Aorta (tissue), 5 donors: ENCODE data around the gene KRTAP20-2. TPM values are rescaled to one million over a fixed set of nuclear protein-coding genes. Genes with fewer than 3 reads are reported as not detected.

Experiments used
- ATAC-seq: fragments of 200-7000 bp; cut with Tn5 transposase; one replicate; pipeline ENCODE4 v1.9.1; 2022; ENCODE audit warnings: moderate library complexity; ENCODE audit not compliant: low FRiP score
- DNase-seq, 2 donors: peaks; one replicate each; pipeline ENCODE4 v3.0.0-alpha.2; 2020
- H3K27ac ChIP-seq, 2 donors: one replicate each; pipeline ENCODE4 v1.5.1; 2013; ENCODE audit warnings: low read length in 2 of 2, mild to moderate bottlenecking in 2 of 2, moderate library complexity in 2 of 2, control low read depth in 1 of 2, inconsistent platforms in 1 of 2, low read depth in 1 of 2
- H3K27me3 ChIP-seq, 2 donors: one replicate each; pipeline ENCODE4 v1.6.1; 2013; ENCODE audit warnings: control low read depth in 1 of 2, low read length in 1 of 2, mild to moderate bottlenecking in 1 of 2, moderate library complexity in 1 of 2; ENCODE audit not compliant: insufficient read depth in 2 of 2, control insufficient read depth in 1 of 2
- H3K36me3 ChIP-seq, 2 donors: one replicate each; pipeline ENCODE4 v1.6.1; 2013; ENCODE audit warnings: control low read depth in 1 of 2, low read length in 1 of 2, mild to moderate bottlenecking in 1 of 2; ENCODE audit not compliant: insufficient read depth in 2 of 2, control insufficient read depth in 1 of 2
- H3K4me1 ChIP-seq, 2 donors: one replicate each; pipeline ENCODE4 v1.6.1; 2013; ENCODE audit warnings: low read length in 2 of 2, control low read depth in 1 of 2, mild to moderate bottlenecking in 1 of 2, moderate library complexity in 1 of 2; ENCODE audit not compliant: insufficient read depth in 2 of 2, control insufficient read depth in 1 of 2
- H3K4me3 ChIP-seq, 2 donors: one replicate each; pipeline ENCODE4 v1.5.1; 2013; ENCODE audit warnings: low read length in 2 of 2, control low read depth in 1 of 2, mild to moderate bottlenecking in 1 of 2
- H3K9me3 ChIP-seq: one replicate; pipeline ENCODE4 v1.6.1; 2013; ENCODE audit warnings: mild to moderate bottlenecking, low read length; ENCODE audit not compliant: control insufficient read depth
- WGBS, 2 donors: extraction: QIAGEN DNeasy Blood & Tissue Kit; methylation state at CpG; one replicate each; pipeline ENCODE4 v1.1.7; 2013; 5-methylcytosine and 5-hydroxymethylcytosine counted together
- intact Hi-C, 2 donors: fragments of 100-400 bp; cut with DNase I; formaldehyde crosslinking; loops; one replicate each; pipeline versions ENCODE4 v1.14.2 to v1.15.0; 2022
- long read RNA-seq, 2 donors: library from polyadenylated mRNA; unstranded; transcript quantifications; one replicate each; pipeline ENCODE4 v2.0.0, GENCODE V29; 2020 to 2021
- polyA plus RNA-seq, 2 donors: library from polyadenylated mRNA; stranded (reverse); fragments of 200-250 nt; gene quantifications; one replicate each; pipeline ENCODE4 v1.2.3, GENCODE V29; 2013
- total RNA-seq, 2 donors: library from RNA; stranded (reverse); fragmentation: NEBNext Ultra II Directional; extraction: Animal tissue kit (Norgen Biotek cat#: 25700); gene quantifications; one replicate each; pipeline ENCODE4 v1.2.1, GENCODE V29; 2021
- donor health status: healthy with polysubstance abuse.
- donor health status: Bipolar disorder and iron deficiency.
- donor health status: DM: no; HTN: no; CAD: no.
- donor health status: DM: no; HTN: no; CAD: no.
- donor health status: DM: yes; HTN: yes; CAD: no.

KRTAP20-2 gene
- not detected for total RNA-seq
- not detected for polyA plus RNA-seq
- long read RNA-seq, donor 1: 0 reads
- long read RNA-seq, donor 2: 0 reads

- H3K27ac ChIP-seq: no peak within 1 kb of the TSS
- intact Hi-C loops: no loop called here
- H3K27me3 ChIP-seq: no peaks in the 10 kb centered on the region
- DNase-seq: no peak
- no peaks in the 10 kb centered on the region for H3K4me1 ChIP-seq
- H3K4me3 ChIP-seq: no peak within 1 kb of the TSS
- no peaks in the 10 kb centered on the region for H3K36me3 ChIP-seq
- ATAC-seq: no peak
- WGBS, 2 donors: 92 to 94% methylated on average over 1 of the region's 1 CpG
- no peaks in the 10 kb centered on the region for H3K9me3 ChIP-seq
Observed at GRCh38 chr21:30634906-30635305, at the start of gene KRTAP20-2. Gene KRTAP20-2 (plus strand): TSS chr21:30635206. CDS start chr21:30635264, 58 bp downstream.

GRCh38 chr21:30590297-30590696 is 44.7 kb upstream of the KRTAP20-2 start, which contains the start of gene KRTAP22-2:
Gene KRTAP22-2 (minus strand): TSS chr21:30590397.
- H3K36me3 ChIP-seq: no peaks in the 10 kb centered on the region
- no peak within 1 kb of the TSS for H3K27ac ChIP-seq
- no peak within 1 kb of the TSS for H3K4me3 ChIP-seq
- no peak for ATAC-seq
- intact Hi-C loops: no loop called here
- no peaks in the 10 kb centered on the region for H3K4me1 ChIP-seq
- no peak for DNase-seq
- H3K9me3 ChIP-seq: no peaks in the 10 kb centered on the region
- H3K27me3 ChIP-seq: no peaks in the 10 kb centered on the region

DNA sequence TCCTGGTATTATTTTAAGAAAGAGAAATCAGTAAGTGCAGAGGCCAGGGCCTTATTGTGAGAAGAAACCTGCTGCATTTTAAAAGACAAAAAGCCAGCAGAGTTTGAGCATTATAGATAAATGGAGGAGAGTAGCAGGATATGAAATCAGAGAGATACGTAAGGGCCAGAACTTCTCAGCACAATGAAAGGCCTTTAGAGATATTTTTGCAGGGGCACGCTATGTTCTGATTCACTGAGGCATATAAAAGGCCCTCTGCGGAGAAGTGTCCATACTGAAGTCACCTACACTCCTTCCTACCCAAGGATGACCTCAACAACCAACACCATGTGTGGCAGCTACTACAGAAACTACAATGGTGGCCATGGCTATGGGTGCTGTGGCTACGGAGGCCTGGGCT is 42.9 kb upstream of the KRTAP20-2 start, which contains the start of gene KRTAP6-3:
TSS of gene KRTAP6-3 (plus strand) at position 301 of the 400 bp plus-strand sequence. CDS start at position 307, 6 bp downstream.
- Histone ChIP-seq H3K27ac (no peak within 1 kb of the TSS), H3K4me1 (no peaks in the 10 kb centered on the region), H3K36me3 (no peaks in the 10 kb centered on the region), H3K9me3 (no peaks in the 10 kb centered on the region), H3K27me3 (no peaks in the 10 kb centered on the region), H3K4me3 (no peak within 1 kb of the TSS)
- DNase-seq (no peak), ATAC-seq (no peak)
- 95 to 98% methylated on average over 4 of the region's 4 CpGs for WGBS, 2 donors
- intact Hi-C loops: no loop called here

- Histone ChIP-seq H3K27ac (no peak within 1 kb of the TSS), H3K9me3 (no peaks in the 10 kb centered on the region), H3K4me3 (no peak within 1 kb of the TSS), H3K36me3 (no peaks in the 10 kb centered on the region), H3K27me3 (no peaks in the 10 kb centered on the region), H3K4me1 (no peaks in the 10 kb centered on the region)
- 97 to 98% methylated on average over 6 of the region's 6 CpGs for WGBS, 2 donors
- intact Hi-C loops: no loop called here
- ATAC-seq: no peak
- DNase-seq: no peak
Observed at GRCh38 chr21:30598802-30599201, 36.2 kb upstream of the KRTAP20-2 start, which contains the start of gene KRTAP6-2. Gene KRTAP6-2 (minus strand): TSS chr21:30598902. CDS start chr21:30598874, 28 bp downstream.

DNA sequence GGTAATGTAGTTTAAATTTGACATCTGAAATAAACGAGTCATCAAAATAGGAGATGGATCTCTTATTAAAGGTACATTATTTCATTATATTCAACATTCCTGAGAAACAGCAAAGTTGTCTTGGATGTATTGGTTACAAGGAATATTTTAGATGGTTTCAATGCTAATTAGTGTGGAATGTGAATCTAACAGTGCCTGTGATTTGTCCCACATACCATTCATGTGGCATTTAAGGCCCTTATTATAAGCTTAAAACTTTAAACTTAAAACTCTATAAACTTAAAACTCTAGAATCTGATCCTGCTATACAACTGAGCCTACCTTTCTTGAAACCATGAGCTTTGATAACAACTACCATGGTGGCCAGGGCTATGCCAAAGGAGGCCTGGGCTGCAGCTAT is 34.2 kb upstream of the KRTAP20-2 start, which contains the start of gene KRTAP22-1:
TSS of gene KRTAP22-1 (plus strand) at position 301 of the 400 bp plus-strand sequence.
- Histone ChIP-seq H3K27me3 (no peaks in the 10 kb centered on the region), H3K9me3 (peaks cover 3% of the 10 kb centered on the region), H3K4me1 (no peaks in the 10 kb centered on the region), H3K27ac (no peak within 1 kb of the TSS), H3K36me3 (no peaks in the 10 kb centered on the region), H3K4me3 (no peak within 1 kb of the TSS)
- WGBS, 2 donors: 32 to 47% methylated on average over 1 of the region's 1 CpG
- no peak for ATAC-seq
- intact Hi-C loops: no loop called here
- DNase-seq: no peak

DNA sequence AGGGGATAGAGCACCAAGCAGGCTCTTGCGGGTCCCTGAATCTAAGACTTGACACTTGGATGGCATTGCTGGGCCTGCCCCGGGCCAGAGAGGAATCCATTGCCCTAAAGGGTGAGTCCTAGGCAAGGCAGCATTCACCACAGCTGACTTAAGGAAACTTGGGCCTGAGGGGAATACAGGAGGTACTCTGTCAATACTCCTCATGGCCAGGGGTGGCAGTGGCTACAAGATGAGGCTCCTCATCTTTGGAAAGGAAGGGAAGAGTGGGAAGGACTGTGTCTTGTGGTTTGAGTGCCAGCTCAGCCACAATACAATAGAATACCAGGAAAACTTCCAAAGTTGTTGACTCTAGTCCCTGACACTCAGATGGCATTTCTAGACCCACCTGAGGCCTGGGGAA is 29.0 kb upstream of the KRTAP20-2 start:
- Histone ChIP-seq H3K36me3 (no peaks in the 10 kb centered on the region), H3K4me3 (no peak overlapping the region), H3K4me1 (no peaks in the 10 kb centered on the region), H3K27ac (no peak overlapping the region), H3K27me3 (no peaks in the 10 kb centered on the region), H3K9me3 (peaks cover 3% of the 10 kb centered on the region)
- peak; percentile 52 for ATAC-seq
- intact Hi-C loops: no loop called here
- no peak for DNase-seq
- WGBS, 2 donors: 94 to 96% methylated on average over 2 of the region's 2 CpGs

DNA sequence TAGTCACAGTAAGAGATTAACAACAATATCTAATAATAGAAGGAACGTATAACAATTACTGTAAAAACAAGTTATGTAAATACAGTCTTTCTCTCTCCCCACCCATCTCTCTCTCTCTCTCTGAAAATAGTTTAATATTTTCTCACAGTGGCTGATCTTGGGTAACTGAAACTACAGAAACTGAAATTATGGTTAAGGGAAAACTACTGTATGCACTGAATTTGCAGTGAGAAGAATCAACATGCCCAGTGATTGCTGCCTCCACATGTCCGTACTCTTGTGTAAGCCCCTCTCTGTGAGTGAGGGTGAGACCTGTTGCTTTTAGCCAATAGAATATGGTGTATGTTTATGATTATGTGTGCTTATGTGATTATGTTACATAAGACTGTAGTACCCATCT is 22.9 kb upstream of the KRTAP20-2 start:
- H3K27ac ChIP-seq: no peak overlapping the region
- H3K27me3 ChIP-seq: no peaks in the 10 kb centered on the region
- no peaks in the 10 kb centered on the region for H3K4me1 ChIP-seq
- ATAC-seq (no peak), DNase-seq (no peak)
- 68 to 72% methylated on average over 2 of the region's 2 CpGs for WGBS, 2 donors
- intact Hi-C loops: no loop called here
- no peak overlapping the region for H3K4me3 ChIP-seq
- H3K36me3 ChIP-seq: no peaks in the 10 kb centered on the region
- H3K9me3 ChIP-seq: no peaks in the 10 kb centered on the region

DNA sequence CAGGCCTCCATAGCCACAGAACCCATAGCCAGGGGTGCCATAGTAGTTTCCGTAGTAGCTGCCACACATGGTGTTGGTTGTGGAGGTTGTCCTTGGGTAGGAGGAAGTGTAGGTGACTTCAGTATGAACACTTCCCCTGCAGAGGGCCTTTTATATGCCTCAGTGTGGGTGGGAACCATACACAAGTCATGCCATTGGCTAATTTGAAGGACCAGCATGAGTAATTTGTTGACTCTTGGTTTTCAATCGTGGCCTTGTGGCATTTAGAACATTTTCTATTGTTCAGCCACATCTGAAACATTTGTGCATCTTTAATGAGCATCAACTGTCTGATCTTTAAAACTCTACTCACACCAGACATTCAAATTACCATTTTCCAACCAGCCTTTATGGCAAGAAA is 21.2 kb upstream of the KRTAP20-2 start, which contains the start of gene KRTAP6-1:
TSS of gene KRTAP6-1 (minus strand) at position 95 of the 400 bp plus-strand sequence. CDS start at position 69, 26 bp downstream.
- no peaks in the 10 kb centered on the region for H3K27me3 ChIP-seq
- no peak for ATAC-seq
- WGBS, 2 donors: 66 to 68% methylated on average over 2 of the region's 2 CpGs

DNA sequence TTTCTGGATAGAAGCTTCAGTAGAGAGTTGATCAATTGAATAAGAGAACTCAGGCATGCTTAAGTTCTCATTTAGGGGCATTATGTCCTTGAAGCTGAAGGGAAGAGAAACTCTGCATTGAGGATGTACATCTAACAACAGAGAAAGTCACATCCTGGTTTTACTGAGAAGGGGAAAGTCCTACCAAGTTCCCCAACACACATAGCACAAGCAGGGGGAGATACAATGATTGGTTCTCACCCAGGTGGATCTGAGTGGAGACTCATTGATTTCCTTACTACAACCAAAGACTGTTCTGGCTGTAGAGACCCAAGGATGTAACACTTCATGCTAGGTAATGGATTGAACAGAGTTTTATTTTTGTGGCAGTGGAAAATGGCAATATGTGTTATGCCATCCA is 19.8 kb upstream of the KRTAP20-2 start:
- DNase-seq (no peak), ATAC-seq (no peak)
- no peak overlapping the region for H3K4me3 ChIP-seq
- no peaks in the 10 kb centered on the region for H3K36me3 ChIP-seq
- intact Hi-C loops: no loop called here
- H3K27ac ChIP-seq: no peak overlapping the region
- no peaks in the 10 kb centered on the region for H3K4me1 ChIP-seq
- no peaks in the 10 kb centered on the region for H3K27me3 ChIP-seq
- no peaks in the 10 kb centered on the region for H3K9me3 ChIP-seq

More for the DNA sequence above, 21.2 kb upstream of the KRTAP20-2 start, which contains the start of gene KRTAP6-1:
- no peaks in the 10 kb centered on the region for H3K9me3 ChIP-seq
- H3K27ac ChIP-seq: no peak within 1 kb of the TSS
- no peaks in the 10 kb centered on the region for H3K36me3 ChIP-seq
- DNase-seq: no peak
- intact Hi-C loops: no loop called here
- H3K4me1 ChIP-seq: no peaks in the 10 kb centered on the region
- H3K4me3 ChIP-seq: no peak within 1 kb of the TSS
